HepG2 (cell line): ENCODE measurements around the gene C22orf15. TPM values are rescaled to one million over a fixed set of nuclear protein-coding genes. Genes with fewer than 3 reads are reported as not detected.

Source experiments
- ATAC-seq: fragments of 200-7000 bp; cut with Tn5 transposase; 3 replicates; pipeline ENCODE4 v1.9.1; 2020; ENCODE audit warnings: mild to moderate bottlenecking, moderate library complexity
- BruUV-seq: library from RNA; stranded (reverse); fragments of 400-500 nt; replicated peaks from 2 replicates; lab custom pipeline; 2021; lab: Mats Ljungman, UMichigan
- CTCF ChIA-PET: fragments of 300-600 bp; formaldehyde crosslinking; extraction: SDS; loops from one replicate; lab custom pipeline; 2021; ENCODE audit warnings: low total read pairs, inconsistent platforms, low intra/inter-chr PET ratio; lab: Yijun Ruan, JAX
- POLR2A ChIA-PET: fragments of 350-600 bp; sonication (Branson Sonifier 250); formaldehyde crosslinking; loops from one replicate; lab custom pipeline; 2020; ENCODE audit warnings: antibody characterized with exemption, inconsistent platforms; lab: Yijun Ruan, JAX
- DNase-seq: peaks from one replicate; pipeline ENCODE4 v3.0.0-alpha.2; 2015; ENCODE audit warnings: low spot score
- FAIRE-seq: peaks from 3 replicates; lab custom pipeline; 2011; peaks lifted over from hg19 to GRCh38; lab: Jason Lieb, UNC
- H2AFZ ChIP-seq: one replicate; pipeline ENCODE4 v1.6.1; 2011; ENCODE audit warnings: low read length, inconsistent platforms
- H3K27ac ChIP-seq: fragments of 300-600 bp; 3 replicates; pipeline ENCODE4 v1.8.0; 2011; ENCODE audit warnings: mixed run types, mild to moderate bottlenecking, mixed read lengths, low read length, inconsistent platforms; ENCODE audit not compliant: insufficient read depth; ENCODE audit errors: extremely low read length
- H3K27me3 ChIP-seq, 2 experiments: fragments of 200-600 bp in 1 of 2; 2 replicates in 1 of 2; 3 replicates in 1 of 2; pipeline versions ENCODE4 v1.6.0 to v1.8.0; 2011; ENCODE audit warnings: low read length in 2 of 2, mild to moderate bottlenecking in 2 of 2, moderate library complexity in 2 of 2, inconsistent platforms in 1 of 2; ENCODE audit not compliant: insufficient read depth in 2 of 2, control insufficient read depth in 1 of 2
- H3K36me3 ChIP-seq, 2 experiments: fragments of 200-600 bp in 1 of 2; replicated peaks in 1 of 2; 2 replicates in 1 of 2; 3 replicates in 1 of 2; pipeline versions ENCODE4 v1.5.1 to v1.8.0; 2011; ENCODE audit warnings: low read length in 2 of 2, inconsistent platforms in 1 of 2; ENCODE audit not compliant: insufficient read depth in 2 of 2, control insufficient read depth in 1 of 2
- H3K4me1 ChIP-seq: 2 replicates; pipeline ENCODE4 v1.5.1; 2012; ENCODE audit warnings: low read length, inconsistent platforms; ENCODE audit not compliant: insufficient read depth
- H3K4me2 ChIP-seq: 2 replicates; pipeline ENCODE4 v1.6.0; 2011; ENCODE audit warnings: low read depth, low read length, inconsistent platforms
- H3K4me3 ChIP-seq, 3 experiments: fragments of 200-600 bp in 1 of 3; sonication (generic), shearing (Covaris generic) in 1 of 3; replicated peaks in 1 of 3; 2 replicates each; pipeline ENCODE4 v1.5.1; 2011 to 2016; ENCODE audit warnings: low read length in 3 of 3, inconsistent platforms in 2 of 3, low read depth in 2 of 3, mild to moderate bottlenecking in 2 of 3, control low read depth in 1 of 3, mixed read lengths in 1 of 3; ENCODE audit not compliant: insufficient read depth in 1 of 3
- H3K79me2 ChIP-seq: one replicate; pipeline ENCODE4 v1.6.1; 2011; ENCODE audit warnings: low read length, inconsistent platforms; ENCODE audit not compliant: insufficient read depth
- H3K9ac ChIP-seq: 2 replicates; pipeline ENCODE4 v1.6.0; 2011; ENCODE audit warnings: mild to moderate bottlenecking, low read depth, low read length, inconsistent platforms; ENCODE audit not compliant: insufficient read depth
- H3K9me3 ChIP-seq: 2 replicates; pipeline ENCODE4 v1.5.1; 2012; ENCODE audit warnings: mild to moderate bottlenecking, low read length
- H4K20me1 ChIP-seq: 2 replicates; pipeline ENCODE4 v1.6.0; 2011; ENCODE audit warnings: inconsistent platforms, mild to moderate bottlenecking, low read length, moderate library complexity; ENCODE audit not compliant: insufficient read depth
- CHD4 ChIP-seq: fragments of 200-600 bp; sonication (generic); IDR thresholded peaks from 2 replicates; pipeline ENCODE4 v1.7.0; 2017; ENCODE audit warnings: mild to moderate bottlenecking, low read length, borderline replicate concordance
- HBP1 ChIP-seq: IDR thresholded peaks from 2 replicates; pipeline ENCODE4 v1.6.1; 2016; ENCODE audit warnings: low read depth, control low read depth
- HNRNPL ChIP-seq: fragments of 200-400 bp; formaldehyde crosslinking; IDR thresholded peaks from 2 replicates; pipeline ENCODE4 v1.6.1; 2017; ENCODE audit warnings: mild to moderate bottlenecking, low read depth, low read length
- KAT2B ChIP-seq: fragments of 150-350 bp; IDR thresholded peaks from 2 replicates; pipeline ENCODE4 v1.6.1; 2014; ENCODE audit warnings: low read depth, low read length, borderline replicate concordance
- KDM1A ChIP-seq: IDR thresholded peaks from 2 replicates; pipeline ENCODE4 v1.6.1; 2016; ENCODE audit warnings: missing compliant biosample characterization
- KLF11 ChIP-seq: IDR thresholded peaks from 2 replicates; pipeline ENCODE4 v1.6.1; 2016; ENCODE audit warnings: missing compliant biosample characterization
- LBX2 ChIP-seq: sonication (generic); formaldehyde crosslinking; IDR thresholded peaks from 2 replicates; pipeline ENCODE4 v1.5.0; 2020; ENCODE audit warnings: missing genetic modification reagents, mild to moderate bottlenecking, borderline replicate concordance
- RAD51 ChIP-seq: fragments of 450-650 bp; IDR thresholded peaks from 2 replicates; pipeline ENCODE4 v1.6.1; 2016; ENCODE audit warnings: borderline replicate concordance
- THAP11 ChIP-seq: IDR thresholded peaks from 2 replicates; pipeline ENCODE4 v1.6.1; 2016; ENCODE audit warnings: missing biosample characterization, missing genetic modification reagents
- ZFX ChIP-seq: sonication (generic); formaldehyde crosslinking; IDR thresholded peaks from 2 replicates; pipeline ENCODE4 v1.4.0; 2020; ENCODE audit warnings: mild to moderate bottlenecking, low read depth, missing genetic modification reagents, moderate library complexity
- ZMYM3 ChIP-seq: sonication (generic); formaldehyde crosslinking; IDR thresholded peaks from 2 replicates; pipeline ENCODE4 v1.5.1; 2020; ENCODE audit warnings: mild to moderate bottlenecking, missing genetic modification reagents
- ZNF350 ChIP-seq: sonication (generic); formaldehyde crosslinking; IDR thresholded peaks from 2 replicates; pipeline ENCODE4 v1.4.0; 2020; ENCODE audit warnings: mild to moderate bottlenecking, low read depth, missing genetic modification reagents, borderline replicate concordance
- WGBS: methylation state at CpG from one replicate; pipeline ENCODE4 v1.1.6; 2017; ENCODE audit warnings: low lambda C conversion rate; 5-methylcytosine and 5-hydroxymethylcytosine counted together
- in situ Hi-C: cut with HindIII; loops from 2 replicates; pipeline ENCODE4 v1.10.0; 2017; ENCODE audit warnings: low pct_unique_long_range_greater_than_20kb; ENCODE audit not compliant: extremely low pct_ligation_motif_present
- intact Hi-C: fragments of 100-400 bp; cut with micrococcal nuclease; formaldehyde crosslinking; loops from one replicate; pipeline ENCODE4 v1.10.0; 2022; ENCODE audit not compliant: unreplicated experiment
- polyA plus RNA-seq, 8 experiments: library from polyadenylated mRNA; depleted of rRNA in 3 of 8; stranded (reverse) in 7 of 8; unstranded in 1 of 8; fragments of >200 nt; fragmentation: Illumina TruSeq in 4 of 8; extraction: Trizol in 4 of 8; gene quantifications; 2 replicates each; pipeline versions ENCODE4 v1.2.1 to v1.2.3, GENCODE V29; 2011 to 2016; ENCODE audit warnings: low read depth in 4 of 8, missing spikeins in 1 of 8, mixed read lengths in 1 of 8; ENCODE audit not compliant: insufficient read depth in 1 of 8
- total RNA-seq, 5 experiments: library from RNA; depleted of rRNA; stranded (reverse); fragments of >200 nt; fragmentation: Illumina TruSeq; extraction: Trizol; gene quantifications; 2 replicates each; pipeline ENCODE4 v1.2.3, GENCODE V29; 2016; ENCODE audit warnings: low read depth in 1 of 5
- TF ChIP-seq, protein P1 (sequence below): sonication (generic); formaldehyde crosslinking; IDR thresholded peaks from 2 replicates; pipeline ENCODE4 v1.5.0; 2020; ENCODE audit warnings: mild to moderate bottlenecking, missing genetic modification reagents, borderline replicate concordance
- TF ChIP-seq, protein P2 (sequence below): sonication (generic); formaldehyde crosslinking; IDR thresholded peaks from 2 replicates; pipeline ENCODE4 v1.9.0; 2022; ENCODE audit warnings: low read depth, missing genetic modification reagents

C22orf15 gene
- total and polyA plus RNA-seq, 2 of the 13 experiments (the other 11 are each of a cell fraction or from before 2014, with no cell fraction given) = not detected

- TF ChIP-seq CHD4 (peak; percentile 42; the same call in 1 of the 2 replicates), KLF11 (CRISPR knock-in tag) (no peak), THAP11 (CRISPR knock-in tag) (no peak), RAD51 (no peak), HBP1 (CRISPR knock-in tag) (no peak), LBX2 (CRISPR knock-in tag) (0 out of 2 replicates have a peak, but pooled peaks have one; percentile 12), KAT2B (no peak)
- TF ChIP-seq, all 625 proteins: peak for 18
Observed at GRCh38 chr22:23774922-23775436, 12.2 kb downstream of the C22orf15 start (continued).

DNA sequence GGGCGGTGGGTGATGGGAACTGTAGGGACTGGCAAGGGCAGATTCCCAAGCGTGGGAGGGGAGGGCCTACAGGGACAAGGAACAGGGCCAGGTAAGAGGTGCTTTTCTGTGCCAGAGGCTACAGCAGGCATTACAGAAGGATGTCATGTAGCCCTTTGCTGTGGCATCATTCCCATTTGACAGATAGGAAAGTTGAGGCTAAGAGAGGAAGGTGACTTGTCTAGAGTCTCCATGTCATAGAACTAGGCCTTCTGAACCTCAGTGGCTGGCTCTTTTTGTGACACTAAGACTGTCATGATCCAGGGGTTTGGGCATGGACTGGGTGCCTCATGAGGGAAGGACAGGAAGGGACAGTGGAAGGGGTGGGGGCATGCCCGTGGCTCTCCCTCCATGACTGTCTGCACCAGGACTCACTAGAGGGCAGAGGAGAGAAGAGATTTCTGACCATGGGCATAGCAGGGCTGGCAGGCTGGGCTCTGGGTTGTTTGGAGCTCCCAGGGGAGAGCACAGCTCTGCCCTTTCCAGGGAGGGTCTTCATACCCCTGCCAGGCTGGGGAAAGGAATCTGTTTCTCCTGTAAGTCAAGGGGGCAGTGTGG, 13.1 kb downstream of the C22orf15 start:
- 67% methylated on average over 3 of the region's 3 CpGs for WGBS
- Histone ChIP-seq H3K36me3 (no peaks in the 10 kb centered on the region), H3K9ac (no peak overlapping the region), H3K27me3 (no peaks in the 10 kb centered on the region; a peak in 1 of 5 replicates), H3K4me3 (no peak overlapping the region), H2AFZ (no peak overlapping the region), H3K27ac (no peak overlapping the region), H3K79me2 (peaks cover 2% of the 10 kb centered on the region), H3K4me1 (peaks cover 66% of the 10 kb centered on the region), H4K20me1 (no peaks in the 10 kb centered on the region), H3K9me3 (no peaks in the 10 kb centered on the region), H3K4me2 (no peak overlapping the region; the same call in 1 of the 2 replicates)
- ATAC-seq (no peak), DNase-seq (no peak), FAIRE-seq (no peak)
- POLR2A ChIA-PET = interaction anchor here (1.0 to 6.6 kb wide), 6 partner anchors 9 to 138 kb away, joined by 3 to 201 read pairs (median 6); partner anchors contain the start of genes CHCHD10 and SMARCB1
- CTCF ChIA-PET = no interaction called here
- BruUV-seq = no TSS peak
- intact Hi-C loops = no loop called here
- in situ Hi-C loops = no loop called here
- TF ChIP-seq, protein P1, sequence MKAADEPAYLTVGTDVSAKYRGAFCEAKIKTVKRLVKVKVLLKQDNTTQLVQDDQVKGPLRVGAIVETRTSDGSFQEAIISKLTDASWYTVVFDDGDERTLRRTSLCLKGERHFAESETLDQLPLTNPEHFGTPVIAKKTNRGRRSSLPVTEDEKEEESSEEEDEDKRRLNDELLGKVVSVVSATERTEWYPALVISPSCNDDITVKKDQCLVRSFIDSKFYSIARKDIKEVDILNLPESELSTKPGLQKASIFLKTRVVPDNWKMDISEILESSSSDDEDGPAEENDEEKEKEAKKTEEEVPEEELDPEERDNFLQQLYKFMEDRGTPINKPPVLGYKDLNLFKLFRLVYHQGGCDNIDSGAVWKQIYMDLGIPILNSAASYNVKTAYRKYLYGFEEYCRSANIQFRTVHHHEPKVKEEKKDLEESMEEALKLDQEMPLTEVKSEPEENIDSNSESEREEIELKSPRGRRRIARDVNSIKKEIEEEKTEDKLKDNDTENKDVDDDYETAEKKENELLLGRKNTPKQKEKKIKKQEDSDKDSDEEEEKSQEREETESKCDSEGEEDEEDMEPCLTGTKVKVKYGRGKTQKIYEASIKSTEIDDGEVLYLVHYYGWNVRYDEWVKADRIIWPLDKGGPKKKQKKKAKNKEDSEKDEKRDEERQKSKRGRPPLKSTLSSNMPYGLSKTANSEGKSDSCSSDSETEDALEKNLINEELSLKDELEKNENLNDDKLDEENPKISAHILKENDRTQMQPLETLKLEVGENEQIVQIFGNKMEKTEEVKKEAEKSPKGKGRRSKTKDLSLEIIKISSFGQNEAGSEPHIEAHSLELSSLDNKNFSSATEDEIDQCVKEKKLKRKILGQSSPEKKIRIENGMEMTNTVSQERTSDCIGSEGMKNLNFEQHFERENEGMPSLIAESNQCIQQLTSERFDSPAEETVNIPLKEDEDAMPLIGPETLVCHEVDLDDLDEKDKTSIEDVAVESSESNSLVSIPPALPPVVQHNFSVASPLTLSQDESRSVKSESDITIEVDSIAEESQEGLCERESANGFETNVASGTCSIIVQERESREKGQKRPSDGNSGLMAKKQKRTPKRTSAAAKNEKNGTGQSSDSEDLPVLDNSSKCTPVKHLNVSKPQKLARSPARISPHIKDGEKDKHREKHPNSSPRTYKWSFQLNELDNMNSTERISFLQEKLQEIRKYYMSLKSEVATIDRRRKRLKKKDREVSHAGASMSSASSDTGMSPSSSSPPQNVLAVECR (CRISPR knock-in tag) = 0 out of 2 replicates have a peak, but pooled peaks have one; percentile 19
- TF ChIP-seq ZMYM3 (CRISPR knock-in tag) = peak; percentile 94
- TF ChIP-seq, protein P2, sequence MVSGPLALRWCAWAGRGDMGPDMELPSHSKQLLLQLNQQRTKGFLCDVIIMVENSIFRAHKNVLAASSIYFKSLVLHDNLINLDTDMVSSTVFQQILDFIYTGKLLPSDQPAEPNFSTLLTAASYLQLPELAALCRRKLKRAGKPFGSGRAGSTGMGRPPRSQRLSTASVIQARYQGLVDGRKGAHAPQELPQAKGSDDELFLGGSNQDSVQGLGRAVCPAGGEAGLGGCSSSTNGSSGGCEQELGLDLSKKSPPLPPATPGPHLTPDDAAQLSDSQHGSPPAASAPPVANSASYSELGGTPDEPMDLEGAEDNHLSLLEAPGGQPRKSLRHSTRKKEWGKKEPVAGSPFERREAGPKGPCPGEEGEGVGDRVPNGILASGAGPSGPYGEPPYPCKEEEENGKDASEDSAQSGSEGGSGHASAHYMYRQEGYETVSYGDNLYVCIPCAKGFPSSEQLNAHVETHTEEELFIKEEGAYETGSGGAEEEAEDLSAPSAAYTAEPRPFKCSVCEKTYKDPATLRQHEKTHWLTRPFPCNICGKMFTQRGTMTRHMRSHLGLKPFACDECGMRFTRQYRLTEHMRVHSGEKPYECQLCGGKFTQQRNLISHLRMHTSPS = peak; percentile 35; the same call in 1 of the 2 replicates
- no peak for TF ChIP-seq ZNF350
- 0 out of 2 replicates have a peak, but pooled peaks have one; percentile 19 for TF ChIP-seq HNRNPL
- peak; percentile 94 for TF ChIP-seq KDM1A (CRISPR knock-in tag)
- TF ChIP-seq ZFX (CRISPR knock-in tag) = peak; percentile 16; the same call in 1 of the 2 replicates
